ENCODE data around the gene DNMT1.

Gene DNMT1

GRCh38 chr19:10155839-10156238 lies 38.9 kb downstream of the DNMT1 start:
- H3K27me3 Mint-ChIP-seq, result no peaks in the 10 kb centered on the region
- intact Hi-C loops (cut with micrococcal nuclease), result no loop called here
- peaks cover 100% of the 10 kb centered on the region for H3K36me3 Mint-ChIP-seq (ENCODE audit: low read depth)
- H3K4me3 Mint-ChIP-seq, result no peak overlapping the region
- H3K27ac Mint-ChIP-seq, result peak overlapping the region; percentile 60
- no peaks in the 10 kb centered on the region for H3K4me1 Mint-ChIP-seq (ENCODE audit: low read depth)
- no peaks in the 10 kb centered on the region for H3K9me3 Mint-ChIP-seq

DNA sequence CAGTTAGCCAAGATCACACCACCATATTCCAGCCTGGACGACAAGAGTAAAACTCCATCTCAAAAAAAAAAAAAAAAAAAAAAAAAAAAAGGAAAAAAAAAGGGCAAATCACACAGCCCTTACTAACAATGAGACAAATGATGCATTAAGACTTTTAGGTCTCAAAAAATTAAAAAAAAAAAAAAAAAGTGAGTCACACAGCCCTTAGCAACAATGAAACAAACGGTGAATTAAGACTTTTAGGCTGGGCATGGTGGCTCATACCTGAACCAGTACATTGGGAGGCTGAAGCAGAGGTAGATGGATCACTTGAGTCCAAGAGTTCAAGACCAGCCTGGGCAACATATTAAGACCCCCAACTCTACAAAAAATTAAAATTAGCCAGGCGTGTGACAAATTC lies 42.7 kb downstream of the DNMT1 start:
- H3K9me3 Mint-ChIP-seq, result no peaks in the 10 kb centered on the region
- intact Hi-C loops (cut with micrococcal nuclease), result no loop called here
- no peak overlapping the region for H3K4me3 Mint-ChIP-seq
- peaks cover 100% of the 10 kb centered on the region for H3K36me3 Mint-ChIP-seq (ENCODE audit: low read depth)
- peak overlapping the region; percentile 52 for H3K27ac Mint-ChIP-seq
- H3K4me1 Mint-ChIP-seq (ENCODE audit: low read depth), result peaks cover 6% of the 10 kb centered on the region
- H3K27me3 Mint-ChIP-seq, result no peaks in the 10 kb centered on the region

GRCh38 chr19:10151521-10151920 lies 43.2 kb downstream of the DNMT1 start:
- Mint-ChIP-seq H3K36me3 (ENCODE audit: low read depth) (peaks cover 100% of the 10 kb centered on the region), H3K27me3 (no peaks in the 10 kb centered on the region), H3K4me3 (no peak overlapping the region), H3K4me1 (ENCODE audit: low read depth) (peaks cover 6% of the 10 kb centered on the region), H3K9me3 (no peaks in the 10 kb centered on the region), H3K27ac (peak overlapping the region; percentile 52)
- intact Hi-C loops (cut with micrococcal nuclease), result no loop called here

GRCh38 chr19:10149427-10149826 lies 45.3 kb downstream of the DNMT1 start:
- no peak overlapping the region for H3K4me3 Mint-ChIP-seq
- H3K27me3 Mint-ChIP-seq, result no peaks in the 10 kb centered on the region
- peaks cover 25% of the 10 kb centered on the region for H3K4me1 Mint-ChIP-seq (ENCODE audit: low read depth)
- no peak overlapping the region for H3K27ac Mint-ChIP-seq
- intact Hi-C loops (cut with micrococcal nuclease), result no loop called here
- peaks cover 100% of the 10 kb centered on the region for H3K36me3 Mint-ChIP-seq (ENCODE audit: low read depth)
- no peaks in the 10 kb centered on the region for H3K9me3 Mint-ChIP-seq

GRCh38 chr19:10146142-10146541 lies 48.6 kb downstream of the DNMT1 start:
- Mint-ChIP-seq H3K9me3 (no peaks in the 10 kb centered on the region), H3K36me3 (ENCODE audit: low read depth) (peaks cover 100% of the 10 kb centered on the region), H3K27me3 (no peaks in the 10 kb centered on the region), H3K4me1 (ENCODE audit: low read depth) (peaks cover 29% of the 10 kb centered on the region), H3K4me3 (no peak overlapping the region), H3K27ac (peak overlapping the region; percentile 83)
- intact Hi-C loops (cut with micrococcal nuclease), result no loop called here

GRCh38 chr19:10145031-10145430 lies 49.7 kb downstream of the DNMT1 start:
- Mint-ChIP-seq H3K4me3 (no peak overlapping the region), H3K27ac (peak overlapping the region; percentile 83), H3K9me3 (no peaks in the 10 kb centered on the region), H3K36me3 (ENCODE audit: low read depth) (peaks cover 100% of the 10 kb centered on the region), H3K4me1 (ENCODE audit: low read depth) (peaks cover 25% of the 10 kb centered on the region), H3K27me3 (no peaks in the 10 kb centered on the region)
- intact Hi-C loops (cut with micrococcal nuclease), result no loop called here

- peak overlapping the region; percentile 83 for H3K27ac Mint-ChIP-seq
- peaks cover 32% of the 10 kb centered on the region for H3K4me1 Mint-ChIP-seq (ENCODE audit: low read depth)
- intact Hi-C loops (cut with micrococcal nuclease), result no loop called here
- H3K4me3 Mint-ChIP-seq, result no peak overlapping the region
- no peaks in the 10 kb centered on the region for H3K27me3 Mint-ChIP-seq
- no peaks in the 10 kb centered on the region for H3K9me3 Mint-ChIP-seq
- peaks cover 100% of the 10 kb centered on the region for H3K36me3 Mint-ChIP-seq (ENCODE audit: low read depth)
These were observed 50.4 kb downstream of the DNMT1 start for GRCh38 chr19:10144361-10144760.

DNA sequence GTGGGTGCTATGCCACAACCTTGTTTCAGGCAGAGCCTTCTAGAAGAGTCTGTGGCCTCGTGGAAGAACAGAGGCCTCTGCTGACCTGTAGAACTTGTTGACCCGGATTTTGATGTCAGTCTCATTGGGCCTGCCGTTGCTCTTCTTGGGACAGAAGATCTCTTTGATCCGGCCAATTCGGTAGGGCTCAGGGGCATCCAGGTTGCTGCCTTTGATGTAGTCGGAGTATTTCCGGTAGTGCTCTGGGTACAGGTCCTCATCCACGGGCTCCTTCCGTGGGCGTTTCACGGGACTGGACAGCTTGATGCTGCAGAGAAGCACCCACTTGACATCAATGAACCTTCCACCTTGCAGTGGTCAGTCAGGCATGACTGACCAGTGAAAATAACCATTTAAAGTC lies 51.1 kb downstream of the DNMT1 start:
- no peaks in the 10 kb centered on the region for H3K27me3 Mint-ChIP-seq
- peak overlapping the region; percentile 83 for H3K27ac Mint-ChIP-seq
- H3K4me1 Mint-ChIP-seq (ENCODE audit: low read depth), result peaks cover 38% of the 10 kb centered on the region
- no peaks in the 10 kb centered on the region for H3K9me3 Mint-ChIP-seq
- intact Hi-C loops (cut with micrococcal nuclease), result no loop called here
- peaks cover 100% of the 10 kb centered on the region for H3K36me3 Mint-ChIP-seq (ENCODE audit: low read depth)
- H3K4me3 Mint-ChIP-seq, result no peak overlapping the region

GRCh38 chr19:10142701-10143375 lies 51.9 kb downstream of the DNMT1 start:
- H3K36me3 Mint-ChIP-seq (ENCODE audit: low read depth), result peaks cover 100% of the 10 kb centered on the region
- intact Hi-C loops (cut with micrococcal nuclease), result no loop called here
- no peaks in the 10 kb centered on the region for H3K9me3 Mint-ChIP-seq
- no peak overlapping the region for H3K4me3 Mint-ChIP-seq
- peak overlapping the region; percentile 83 for H3K27ac Mint-ChIP-seq
- peaks cover 47% of the 10 kb centered on the region for H3K4me1 Mint-ChIP-seq (ENCODE audit: low read depth)
- H3K27me3 Mint-ChIP-seq, result no peaks in the 10 kb centered on the region

- Mint-ChIP-seq H3K4me1 (ENCODE audit: low read depth) (peaks cover 55% of the 10 kb centered on the region), H3K9me3 (no peaks in the 10 kb centered on the region), H3K27ac (peak overlapping the region; percentile 63), H3K36me3 (ENCODE audit: low read depth) (peaks cover 100% of the 10 kb centered on the region), H3K27me3 (no peaks in the 10 kb centered on the region), H3K4me3 (no peak overlapping the region)
- intact Hi-C loops (cut with micrococcal nuclease), result no loop called here
These were observed 52.8 kb downstream of the DNMT1 start for GRCh38 chr19:10141973-10142372.

- no peaks in the 10 kb centered on the region for H3K9me3 Mint-ChIP-seq
- peak overlapping the region; percentile 63 for H3K27ac Mint-ChIP-seq
- H3K4me3 Mint-ChIP-seq, result no peak overlapping the region
- H3K27me3 Mint-ChIP-seq, result no peaks in the 10 kb centered on the region
- H3K4me1 Mint-ChIP-seq (ENCODE audit: low read depth), result peaks cover 58% of the 10 kb centered on the region
- intact Hi-C loops (cut with micrococcal nuclease), result no loop called here
- peaks cover 100% of the 10 kb centered on the region for H3K36me3 Mint-ChIP-seq (ENCODE audit: low read depth)
These were observed 53.3 kb downstream of the DNMT1 start for GRCh38 chr19:10141479-10141878.

- Mint-ChIP-seq H3K4me3 (no peak overlapping the region), H3K27ac (peak overlapping the region; percentile 88), H3K9me3 (no peaks in the 10 kb centered on the region), H3K27me3 (no peaks in the 10 kb centered on the region), H3K4me1 (ENCODE audit: low read depth) (peaks cover 55% of the 10 kb centered on the region), H3K36me3 (ENCODE audit: low read depth) (peaks cover 100% of the 10 kb centered on the region)
- intact Hi-C loops (cut with micrococcal nuclease), result no loop called here
These were observed 54.8 kb downstream of the DNMT1 start for GRCh38 chr19:10139952-10140351.

- H3K27ac Mint-ChIP-seq, result peak overlapping the region; percentile 88
- H3K9me3 Mint-ChIP-seq, result no peaks in the 10 kb centered on the region
- H3K36me3 Mint-ChIP-seq (ENCODE audit: low read depth), result peaks cover 100% of the 10 kb centered on the region
- peak overlapping the region; percentile 45 for H3K4me3 Mint-ChIP-seq
- intact Hi-C loops (cut with micrococcal nuclease), result no loop called here
- H3K27me3 Mint-ChIP-seq, result no peaks in the 10 kb centered on the region
- H3K4me1 Mint-ChIP-seq (ENCODE audit: low read depth), result peaks cover 57% of the 10 kb centered on the region
These were observed 55.6 kb downstream of the DNMT1 start for GRCh38 chr19:10138879-10139795.

Data from dendritic cell treated with granulocyte-macrophage colony-stimulating factor and Interleukin-4, amounts not matched to agents 40 ng/mL and 50 ng/mL, for 4 days (primary cell).